HEK293 (cell line): ENCODE results near the gene DUT.

Source experiments
- CTCF ChIA-PET: fragments of 350-600 bp; formaldehyde crosslinking; extraction: SDS; loops from one replicate; lab custom pipeline; 2021; ENCODE audit warnings: antibody characterized with exemption; lab: Yijun Ruan, JAX
- POLR2A ChIA-PET: fragments of 300-600 bp; formaldehyde crosslinking; extraction: SDS; loops from one replicate; lab custom pipeline; 2020; ENCODE audit warnings: antibody characterized with exemption, inconsistent platforms; lab: Yijun Ruan, JAX
- H3K27ac ChIP-seq: fragments of 200-500 bp; sonication (Bioruptor generic); 2 replicates; pipeline ENCODE4 v1.5.1; 2014; ENCODE audit warnings: low read depth, low read length, control low read depth, inconsistent platforms; ENCODE audit errors: extremely low read depth
- H3K36me3 ChIP-seq, 2 experiments: fragments of 200-500 bp in 1 of 2; sonication (Bioruptor generic) in 1 of 2; 1 replicate in 1 of 2; 2 replicates in 1 of 2; pipeline ENCODE4 v1.5.1; 2014 to 2017; ENCODE audit warnings: inconsistent platforms in 2 of 2, low read length in 2 of 2; ENCODE audit not compliant: control insufficient read depth in 2 of 2, insufficient read depth in 1 of 2
- H3K4me1 ChIP-seq: fragments of 200-500 bp; sonication (Bioruptor generic); 2 replicates; pipeline ENCODE4 v1.5.1; 2014; ENCODE audit warnings: mild to moderate bottlenecking, low read length, inconsistent platforms; ENCODE audit not compliant: control insufficient read depth, insufficient read depth
- H3K4me3 ChIP-seq: 2 replicates; pipeline ENCODE4 v1.5.1; 2011; ENCODE audit warnings: low read depth, mild to moderate bottlenecking, control low read depth, low read length, moderate library complexity
- H3K9me3 ChIP-seq: fragments of 200-500 bp; sonication (Bioruptor generic); 2 replicates; pipeline ENCODE4 v1.5.1; 2014; ENCODE audit warnings: low read depth, low read length, inconsistent platforms; ENCODE audit not compliant: control insufficient read depth, insufficient read depth
- FEZF1 ChIP-seq: fragments of 450-650 bp; formaldehyde crosslinking; IDR thresholded peaks from 2 replicates; pipeline ENCODE4 v1.5.1; 2016; ENCODE audit warnings: missing biosample characterization, missing genetic modification characterization
- SP7 ChIP-seq: fragments of 450-650 bp; formaldehyde crosslinking; IDR thresholded peaks from 2 replicates; pipeline ENCODE4 v1.5.1; 2016; ENCODE audit warnings: missing biosample characterization, missing genetic modification characterization
- ZBTB17 ChIP-seq: fragments of 450-650 bp; formaldehyde crosslinking; IDR thresholded peaks from 2 replicates; pipeline ENCODE4 v1.5.1; 2016; ENCODE audit warnings: missing biosample characterization, missing genetic modification characterization
- ZBTB48 ChIP-seq: fragments of 450-650 bp; formaldehyde crosslinking; IDR thresholded peaks from 2 replicates; pipeline ENCODE4 v1.5.1; 2016; ENCODE audit warnings: missing biosample characterization, missing genetic modification characterization
- ZBTB8A ChIP-seq: fragments of 450-650 bp; formaldehyde crosslinking; IDR thresholded peaks from 2 replicates; pipeline ENCODE4 v1.5.1; 2016; ENCODE audit warnings: missing biosample characterization, missing genetic modification characterization
- ZFP3 ChIP-seq: fragments of 450-650 bp; formaldehyde crosslinking; IDR thresholded peaks from 2 replicates; pipeline ENCODE4 v1.5.1; 2016; ENCODE audit warnings: low read depth, missing biosample characterization, missing genetic modification characterization
- ZNF335 ChIP-seq: fragments of 450-650 bp; formaldehyde crosslinking; conservative IDR thresholded peaks from 2 replicates; pipeline ENCODE4 v1.5.1; 2016; ENCODE audit warnings: missing biosample characterization, missing genetic modification characterization
- ZNF433 ChIP-seq: fragments of 450-650 bp; formaldehyde crosslinking; IDR thresholded peaks from 2 replicates; pipeline ENCODE4 v1.5.1; 2016; ENCODE audit warnings: missing biosample characterization, missing genetic modification characterization, low read depth
- ZNF555 ChIP-seq: fragments of 450-650 bp; formaldehyde crosslinking; conservative IDR thresholded peaks from 2 replicates; pipeline ENCODE4 v1.5.1; 2017; ENCODE audit warnings: missing biosample characterization, mild to moderate bottlenecking, missing genetic modification characterization, inconsistent platforms
- ZNF654 ChIP-seq: fragments of 450-650 bp; formaldehyde crosslinking; IDR thresholded peaks from 2 replicates; pipeline ENCODE4 v1.5.1; 2016; ENCODE audit warnings: low read depth, missing biosample characterization, missing genetic modification characterization
- TF ChIP-seq, protein P1 (sequence below): fragments of 450-650 bp; formaldehyde crosslinking; IDR thresholded peaks from 2 replicates; pipeline ENCODE4 v1.5.1; 2016; ENCODE audit warnings: missing biosample characterization, missing genetic modification characterization, borderline replicate concordance
- TF ChIP-seq, protein P2 (sequence below): fragments of 450-650 bp; formaldehyde crosslinking; IDR thresholded peaks from 2 replicates; pipeline ENCODE4 v1.5.1; 2016; ENCODE audit warnings: missing biosample characterization, missing genetic modification characterization
- TF ChIP-seq, protein P3 (sequence below): fragments of 450-650 bp; formaldehyde crosslinking; IDR thresholded peaks from 2 replicates; pipeline ENCODE4 v1.5.1; 2016; ENCODE audit warnings: missing biosample characterization, missing genetic modification characterization
- TF ChIP-seq, protein P4 (sequence below): fragments of 450-650 bp; IDR thresholded peaks from 2 replicates; pipeline ENCODE4 v1.5.1; 2018; ENCODE audit warnings: missing biosample characterization, mild to moderate bottlenecking, missing genetic modification characterization
- TF ChIP-seq, protein P5 (sequence below): fragments of 450-650 bp; formaldehyde crosslinking; IDR thresholded peaks from 2 replicates; pipeline ENCODE4 v1.5.1; 2016; ENCODE audit warnings: missing biosample characterization, missing genetic modification characterization
- TF ChIP-seq, protein P6 (sequence below): fragments of 450-650 bp; formaldehyde crosslinking; IDR thresholded peaks from 2 replicates; pipeline ENCODE4 v1.5.1; 2017; ENCODE audit warnings: missing biosample characterization, missing genetic modification characterization
- TF ChIP-seq, protein P7 (sequence below): fragments of 450-650 bp; formaldehyde crosslinking; IDR thresholded peaks from 2 replicates; pipeline ENCODE4 v1.5.1; 2016; ENCODE audit warnings: missing biosample characterization, missing genetic modification characterization, low read depth

The DUT gene

DNA sequence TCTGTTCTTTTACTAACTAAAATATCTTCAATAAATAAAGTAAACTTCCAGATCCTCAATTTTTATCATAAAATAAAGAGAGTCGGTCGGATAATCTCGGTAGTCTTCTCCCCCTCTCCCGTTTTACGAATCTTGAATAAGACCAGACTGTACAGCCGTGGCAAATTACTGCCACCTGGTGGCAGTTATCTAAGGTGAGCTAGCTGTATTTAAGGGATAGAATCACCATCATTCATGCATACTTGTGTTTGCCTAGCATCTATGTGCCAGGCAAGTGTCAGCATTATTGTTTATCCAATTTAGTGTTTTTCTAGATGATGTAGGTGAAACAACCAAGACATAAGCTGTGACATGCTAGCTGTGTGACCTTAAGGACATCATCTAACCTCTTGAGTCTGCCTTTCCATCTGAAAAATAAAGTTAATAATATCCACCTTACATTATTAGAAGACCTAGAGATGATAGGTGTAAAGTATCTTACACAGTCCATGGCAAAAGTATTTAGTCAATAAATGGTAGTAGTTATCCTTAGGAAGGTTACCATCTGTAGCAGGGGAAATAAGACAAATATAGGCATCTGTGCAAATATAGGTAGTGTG is 21.3 kb downstream of the DUT start:
- ChIA-PET CTCF (interaction anchor here (0.6 to 1.7 kb wide), 18 partner anchors 9 to 1161 kb away, joined by 3 to 11 read pairs (median 3); no protein-coding TSS in a partner anchor), POLR2A (no interaction called here)
- TF ChIP-seq ZNF555 (tag by site-specific recombination), result no peak
- TF ChIP-seq ZBTB8A, result no peak
- TF ChIP-seq ZBTB17 (tag by site-specific recombination), result peak; percentile 59
- TF ChIP-seq ZBTB48, result no peak
- TF ChIP-seq FEZF1, result no peak
- TF ChIP-seq, protein P1, sequence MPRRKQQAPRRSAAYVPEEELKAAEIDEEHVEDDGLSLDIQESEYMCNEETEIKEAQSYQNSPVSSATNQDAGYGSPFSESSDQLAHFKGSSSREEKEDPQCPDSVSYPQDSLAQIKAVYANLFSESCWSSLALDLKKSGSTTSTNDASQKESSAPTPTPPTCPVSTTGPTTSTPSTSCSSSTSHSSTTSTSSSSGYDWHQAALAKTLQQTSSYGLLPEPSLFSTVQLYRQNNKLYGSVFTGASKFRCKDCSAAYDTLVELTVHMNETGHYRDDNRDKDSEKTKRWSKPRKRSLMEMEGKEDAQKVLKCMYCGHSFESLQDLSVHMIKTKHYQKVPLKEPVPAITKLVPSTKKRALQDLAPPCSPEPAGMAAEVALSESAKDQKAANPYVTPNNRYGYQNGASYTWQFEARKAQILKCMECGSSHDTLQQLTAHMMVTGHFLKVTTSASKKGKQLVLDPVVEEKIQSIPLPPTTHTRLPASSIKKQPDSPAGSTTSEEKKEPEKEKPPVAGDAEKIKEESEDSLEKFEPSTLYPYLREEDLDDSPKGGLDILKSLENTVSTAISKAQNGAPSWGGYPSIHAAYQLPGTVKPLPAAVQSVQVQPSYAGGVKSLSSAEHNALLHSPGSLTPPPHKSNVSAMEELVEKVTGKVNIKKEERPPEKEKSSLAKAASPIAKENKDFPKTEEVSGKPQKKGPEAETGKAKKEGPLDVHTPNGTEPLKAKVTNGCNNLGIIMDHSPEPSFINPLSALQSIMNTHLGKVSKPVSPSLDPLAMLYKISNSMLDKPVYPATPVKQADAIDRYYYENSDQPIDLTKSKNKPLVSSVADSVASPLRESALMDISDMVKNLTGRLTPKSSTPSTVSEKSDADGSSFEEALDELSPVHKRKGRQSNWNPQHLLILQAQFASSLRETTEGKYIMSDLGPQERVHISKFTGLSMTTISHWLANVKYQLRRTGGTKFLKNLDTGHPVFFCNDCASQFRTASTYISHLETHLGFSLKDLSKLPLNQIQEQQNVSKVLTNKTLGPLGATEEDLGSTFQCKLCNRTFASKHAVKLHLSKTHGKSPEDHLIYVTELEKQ, result no peak
- TF ChIP-seq ZNF335 (tag by site-specific recombination), result peak; percentile 30; the same call in 1 of the 2 replicates
- peak; percentile 80 for TF ChIP-seq ZNF654 (tag by site-specific recombination)
- TF ChIP-seq, protein P2, sequence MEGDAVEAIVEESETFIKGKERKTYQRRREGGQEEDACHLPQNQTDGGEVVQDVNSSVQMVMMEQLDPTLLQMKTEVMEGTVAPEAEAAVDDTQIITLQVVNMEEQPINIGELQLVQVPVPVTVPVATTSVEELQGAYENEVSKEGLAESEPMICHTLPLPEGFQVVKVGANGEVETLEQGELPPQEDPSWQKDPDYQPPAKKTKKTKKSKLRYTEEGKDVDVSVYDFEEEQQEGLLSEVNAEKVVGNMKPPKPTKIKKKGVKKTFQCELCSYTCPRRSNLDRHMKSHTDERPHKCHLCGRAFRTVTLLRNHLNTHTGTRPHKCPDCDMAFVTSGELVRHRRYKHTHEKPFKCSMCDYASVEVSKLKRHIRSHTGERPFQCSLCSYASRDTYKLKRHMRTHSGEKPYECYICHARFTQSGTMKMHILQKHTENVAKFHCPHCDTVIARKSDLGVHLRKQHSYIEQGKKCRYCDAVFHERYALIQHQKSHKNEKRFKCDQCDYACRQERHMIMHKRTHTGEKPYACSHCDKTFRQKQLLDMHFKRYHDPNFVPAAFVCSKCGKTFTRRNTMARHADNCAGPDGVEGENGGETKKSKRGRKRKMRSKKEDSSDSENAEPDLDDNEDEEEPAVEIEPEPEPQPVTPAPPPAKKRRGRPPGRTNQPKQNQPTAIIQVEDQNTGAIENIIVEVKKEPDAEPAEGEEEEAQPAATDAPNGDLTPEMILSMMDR, result peak; percentile 49
- no peaks in the 10 kb centered on the region for H3K4me1 ChIP-seq
- H3K4me3 ChIP-seq, result no peak overlapping the region
- no peaks in the 10 kb centered on the region for H3K36me3 ChIP-seq
- no peak overlapping the region for H3K27ac ChIP-seq
- no peaks in the 10 kb centered on the region for H3K9me3 ChIP-seq

DNA sequence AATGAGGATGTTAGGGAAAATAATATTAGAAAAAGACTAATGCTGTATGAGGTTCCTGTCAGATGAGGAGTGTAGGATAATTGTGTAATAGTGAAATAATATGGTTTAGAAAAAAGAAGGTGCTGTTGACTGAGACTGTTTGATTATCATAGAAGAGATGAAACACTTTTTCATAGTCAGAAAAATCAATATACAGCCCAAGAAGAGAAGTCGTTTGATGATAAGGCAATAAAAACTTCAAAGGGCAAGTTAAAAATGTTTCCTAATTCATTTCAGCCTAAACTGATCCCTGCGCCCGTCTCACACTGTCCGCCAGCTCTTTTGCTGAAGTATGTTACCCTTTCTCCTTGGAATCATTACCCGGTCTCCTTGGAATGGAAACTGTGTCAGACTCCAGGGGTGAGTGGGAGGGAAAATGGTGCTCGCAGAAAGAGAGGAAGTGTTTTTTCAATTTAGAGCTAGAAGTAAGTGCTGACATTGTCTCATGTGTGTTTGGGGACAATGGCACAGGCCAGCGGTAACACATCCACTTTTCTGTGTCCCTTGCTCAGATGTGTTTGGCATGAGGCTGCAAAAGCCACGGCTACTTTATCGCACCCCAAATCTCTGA is 23.6 kb downstream of the DUT start:
- ChIA-PET CTCF (interaction anchor here (0.6 to 1.0 kb wide), 2 partner anchors 14 to 1068 kb away, joined by 3 read pairs; no protein-coding TSS in a partner anchor), POLR2A (no interaction called here)
- Histone ChIP-seq H3K4me1 (peaks cover 6% of the 10 kb centered on the region), H3K27ac (no peak overlapping the region), H3K36me3 (no peaks in the 10 kb centered on the region), H3K9me3 (no peaks in the 10 kb centered on the region), H3K4me3 (no peak overlapping the region)
- no peak for TF ChIP-seq ZNF433
- TF ChIP-seq ZBTB17 (tag by site-specific recombination), result no peak
- TF ChIP-seq ZFP3 (tag by site-specific recombination), result no peak
- TF ChIP-seq, protein P3, sequence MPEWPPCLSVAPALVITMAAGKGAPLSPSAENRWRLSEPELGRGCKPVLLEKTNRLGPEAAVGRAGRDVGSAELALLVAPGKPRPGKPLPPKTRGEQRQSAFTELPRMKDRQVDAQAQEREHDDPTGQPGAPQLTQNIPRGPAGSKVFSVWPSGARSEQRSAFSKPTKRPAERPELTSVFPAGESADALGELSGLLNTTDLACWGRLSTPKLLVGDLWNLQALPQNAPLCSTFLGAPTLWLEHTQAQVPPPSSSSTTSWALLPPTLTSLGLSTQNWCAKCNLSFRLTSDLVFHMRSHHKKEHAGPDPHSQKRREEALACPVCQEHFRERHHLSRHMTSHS (tag by site-specific recombination), result no peak
- TF ChIP-seq, protein P4, sequence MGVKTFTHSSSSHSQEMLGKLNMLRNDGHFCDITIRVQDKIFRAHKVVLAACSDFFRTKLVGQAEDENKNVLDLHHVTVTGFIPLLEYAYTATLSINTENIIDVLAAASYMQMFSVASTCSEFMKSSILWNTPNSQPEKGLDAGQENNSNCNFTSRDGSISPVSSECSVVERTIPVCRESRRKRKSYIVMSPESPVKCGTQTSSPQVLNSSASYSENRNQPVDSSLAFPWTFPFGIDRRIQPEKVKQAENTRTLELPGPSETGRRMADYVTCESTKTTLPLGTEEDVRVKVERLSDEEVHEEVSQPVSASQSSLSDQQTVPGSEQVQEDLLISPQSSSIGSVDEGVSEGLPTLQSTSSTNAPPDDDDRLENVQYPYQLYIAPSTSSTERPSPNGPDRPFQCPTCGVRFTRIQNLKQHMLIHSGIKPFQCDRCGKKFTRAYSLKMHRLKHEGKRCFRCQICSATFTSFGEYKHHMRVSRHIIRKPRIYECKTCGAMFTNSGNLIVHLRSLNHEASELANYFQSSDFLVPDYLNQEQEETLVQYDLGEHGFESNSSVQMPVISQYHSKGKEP, result no peak
- TF ChIP-seq ZBTB8A, result no peak
- TF ChIP-seq, protein P5, sequence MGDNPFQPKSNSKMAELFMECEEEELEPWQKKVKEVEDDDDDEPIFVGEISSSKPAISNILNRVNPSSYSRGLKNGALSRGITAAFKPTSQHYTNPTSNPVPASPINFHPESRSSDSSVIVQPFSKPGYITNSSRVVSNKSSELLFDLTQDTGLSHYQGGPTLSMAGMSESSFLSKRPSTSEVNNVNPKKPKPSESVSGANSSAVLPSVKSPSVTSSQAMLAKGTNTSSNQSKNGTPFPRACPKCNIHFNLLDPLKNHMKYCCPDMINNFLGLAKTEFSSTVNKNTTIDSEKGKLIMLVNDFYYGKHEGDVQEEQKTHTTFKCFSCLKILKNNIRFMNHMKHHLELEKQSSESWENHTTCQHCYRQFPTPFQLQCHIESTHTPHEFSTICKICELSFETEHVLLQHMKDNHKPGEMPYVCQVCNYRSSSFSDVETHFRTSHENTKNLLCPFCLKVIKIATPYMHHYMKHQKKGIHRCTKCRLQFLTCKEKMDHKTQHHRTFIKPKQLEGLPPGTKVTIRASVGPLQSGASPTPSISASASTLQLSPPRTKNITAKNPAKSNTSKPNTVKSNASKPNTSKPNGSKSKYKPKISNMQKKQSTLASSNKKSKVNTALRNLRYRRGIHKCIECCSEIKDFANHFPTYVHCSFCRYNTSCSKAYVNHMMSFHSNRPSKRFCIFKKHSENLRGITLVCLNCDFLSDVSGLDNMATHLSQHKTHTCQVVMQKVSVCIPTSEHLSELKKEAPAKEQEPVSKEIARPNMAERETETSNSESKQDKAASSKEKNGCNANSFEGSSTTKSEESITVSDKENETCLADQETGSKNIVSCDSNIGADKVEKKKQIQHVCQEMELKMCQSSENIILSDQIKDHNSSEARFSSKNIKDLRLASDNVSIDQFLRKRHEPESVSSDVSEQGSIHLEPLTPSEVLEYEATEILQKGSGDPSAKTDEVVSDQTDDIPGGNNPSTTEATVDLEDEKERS, result no peak
- TF ChIP-seq, protein P6, sequence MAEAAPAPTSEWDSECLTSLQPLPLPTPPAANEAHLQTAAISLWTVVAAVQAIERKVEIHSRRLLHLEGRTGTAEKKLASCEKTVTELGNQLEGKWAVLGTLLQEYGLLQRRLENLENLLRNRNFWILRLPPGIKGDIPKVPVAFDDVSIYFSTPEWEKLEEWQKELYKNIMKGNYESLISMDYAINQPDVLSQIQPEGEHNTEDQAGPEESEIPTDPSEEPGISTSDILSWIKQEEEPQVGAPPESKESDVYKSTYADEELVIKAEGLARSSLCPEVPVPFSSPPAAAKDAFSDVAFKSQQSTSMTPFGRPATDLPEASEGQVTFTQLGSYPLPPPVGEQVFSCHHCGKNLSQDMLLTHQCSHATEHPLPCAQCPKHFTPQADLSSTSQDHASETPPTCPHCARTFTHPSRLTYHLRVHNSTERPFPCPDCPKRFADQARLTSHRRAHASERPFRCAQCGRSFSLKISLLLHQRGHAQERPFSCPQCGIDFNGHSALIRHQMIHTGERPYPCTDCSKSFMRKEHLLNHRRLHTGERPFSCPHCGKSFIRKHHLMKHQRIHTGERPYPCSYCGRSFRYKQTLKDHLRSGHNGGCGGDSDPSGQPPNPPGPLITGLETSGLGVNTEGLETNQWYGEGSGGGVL (tag by site-specific recombination), result no peak
- TF ChIP-seq SP7 (tag by site-specific recombination), result no peak
- TF ChIP-seq, protein P7, sequence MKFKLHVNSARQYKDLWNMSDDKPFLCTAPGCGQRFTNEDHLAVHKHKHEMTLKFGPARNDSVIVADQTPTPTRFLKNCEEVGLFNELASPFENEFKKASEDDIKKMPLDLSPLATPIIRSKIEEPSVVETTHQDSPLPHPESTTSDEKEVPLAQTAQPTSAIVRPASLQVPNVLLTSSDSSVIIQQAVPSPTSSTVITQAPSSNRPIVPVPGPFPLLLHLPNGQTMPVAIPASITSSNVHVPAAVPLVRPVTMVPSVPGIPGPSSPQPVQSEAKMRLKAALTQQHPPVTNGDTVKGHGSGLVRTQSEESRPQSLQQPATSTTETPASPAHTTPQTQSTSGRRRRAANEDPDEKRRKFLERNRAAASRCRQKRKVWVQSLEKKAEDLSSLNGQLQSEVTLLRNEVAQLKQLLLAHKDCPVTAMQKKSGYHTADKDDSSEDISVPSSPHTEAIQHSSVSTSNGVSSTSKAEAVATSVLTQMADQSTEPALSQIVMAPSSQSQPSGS (tag by site-specific recombination), result no peak
